Spleen (tissue), 7 donors: ENCODE results near the gene USP7.

Experiments
- CTCF ChIP-seq, 11 experiments: fragments of 200-600 bp in 7 of 11; fragments of 450-650 bp in 4 of 11; sonication (generic) in 4 of 11; IDR thresholded peaks in 8 of 11; conservative IDR thresholded peaks in 3 of 11; 1 replicate in 7 of 11; 2 replicates in 4 of 11; pipeline versions ENCODE4 v1.4.0 to v1.8.0; 2016 to 2021; ENCODE audit warnings: antibody characterized with exemption in 11 of 11, inconsistent platforms in 4 of 11, mild to moderate bottlenecking in 1 of 11
- POLR2A ChIP-seq, 3 donors: fragments of 450-650 bp; IDR thresholded peaks; one replicate each; pipeline ENCODE4 v1.5.1; 2017; ENCODE audit warnings: antibody characterized with exemption in 3 of 3, mild to moderate bottlenecking in 1 of 3
- POLR2AphosphoS5 ChIP-seq, 3 donors: sonication (generic); formaldehyde crosslinking; IDR thresholded peaks; one replicate each; pipeline ENCODE4 v1.5.1; 2017; ENCODE audit warnings: antibody characterized with exemption in 3 of 3
- donor health status: DM: no; HTN: no; CAD: no; lungs with moderate emphysema.
- donor health status: DM: no; HTN: no; CAD: no.
- donor health status: DM: no; HTN: no; CAD: no.

GRCh38 chr16:8865145-8865882, 98.4 kb downstream of the USP7 start:
- TF ChIP-seq CTCF (IDR thresholded peaks at IDR 0.05 in 8 of 11, conservative IDR thresholded peaks at IDR 0.05 in 3 of 11) (no peak), POLR2AphosphoS5 (IDR thresholded peaks at IDR 0.05) (no peak), POLR2A (IDR thresholded peaks at IDR 0.05) (no peak)
